RWPE1 (cell line): ENCODE measurements around the gene RNU7-1.

Experiments used
- CTCF ChIA-PET: fragments of 350-600 bp; sonication (Branson Sonifier 250); formaldehyde crosslinking; extraction: SDS; loops from one replicate; lab custom pipeline; 2021; lab: Yijun Ruan, JAX
- POLR2A ChIA-PET: fragments of 400-600 bp; formaldehyde crosslinking; extraction: SDS; loops from one replicate; lab custom pipeline; 2020; ENCODE audit warnings: antibody characterized with exemption; ENCODE audit not compliant: low non-redundant PET; lab: Yijun Ruan, JAX
- DNase-seq: peaks from one replicate; pipeline ENCODE4 v3.0.0; 2012; ENCODE audit warnings: low spot score
- H3K27ac ChIP-seq: fragments of 450-650 bp; 2 replicates; pipeline ENCODE4 v1.5.1; 2017
- TF ChIP-seq, protein P1 (sequence below): fragments of 450-650 bp; conservative IDR thresholded peaks from 2 replicates; pipeline ENCODE4 v1.5.1; 2017; ENCODE audit warnings: low read depth, mild to moderate bottlenecking

Gene RNU7-1

DNA sequence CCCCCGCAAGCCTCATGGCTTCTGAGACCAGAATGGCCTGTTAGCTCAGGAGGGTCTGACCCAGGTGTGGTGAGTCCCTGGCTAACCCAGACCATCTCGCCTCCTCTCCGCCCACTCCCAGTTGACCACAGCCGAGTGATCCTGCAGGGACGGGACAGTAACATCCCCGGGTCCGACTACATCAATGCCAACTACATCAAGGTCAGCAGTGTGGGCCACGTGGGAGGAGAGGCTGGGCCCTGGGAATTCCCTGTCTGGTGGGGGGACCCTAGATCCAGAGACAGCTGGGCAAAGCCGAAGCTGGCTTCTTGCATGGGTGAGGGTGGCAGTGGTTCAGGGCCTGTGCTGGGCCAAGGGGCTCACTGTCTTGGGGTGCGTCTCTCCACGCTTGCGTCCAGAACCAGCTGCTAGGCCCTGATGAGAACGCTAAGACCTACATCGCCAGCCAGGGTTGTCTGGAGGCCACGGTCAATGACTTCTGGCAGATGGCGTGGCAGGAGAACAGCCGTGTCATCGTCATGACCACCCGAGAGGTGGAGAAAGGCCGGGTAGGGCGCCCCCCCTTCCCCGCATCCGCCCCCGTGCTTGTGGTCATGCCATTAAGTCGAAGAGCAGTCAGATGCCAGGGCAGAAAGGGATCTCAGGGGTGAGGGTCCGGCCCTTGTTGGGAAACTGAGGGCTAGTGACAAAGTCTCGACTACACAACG is 12.6 kb downstream of the RNU7-1 start:
- ChIA-PET POLR2A (no interaction called here), CTCF (no interaction called here)
- DNase-seq = no peak
- no peak overlapping the region for H3K27ac ChIP-seq
- TF ChIP-seq, protein P1, sequence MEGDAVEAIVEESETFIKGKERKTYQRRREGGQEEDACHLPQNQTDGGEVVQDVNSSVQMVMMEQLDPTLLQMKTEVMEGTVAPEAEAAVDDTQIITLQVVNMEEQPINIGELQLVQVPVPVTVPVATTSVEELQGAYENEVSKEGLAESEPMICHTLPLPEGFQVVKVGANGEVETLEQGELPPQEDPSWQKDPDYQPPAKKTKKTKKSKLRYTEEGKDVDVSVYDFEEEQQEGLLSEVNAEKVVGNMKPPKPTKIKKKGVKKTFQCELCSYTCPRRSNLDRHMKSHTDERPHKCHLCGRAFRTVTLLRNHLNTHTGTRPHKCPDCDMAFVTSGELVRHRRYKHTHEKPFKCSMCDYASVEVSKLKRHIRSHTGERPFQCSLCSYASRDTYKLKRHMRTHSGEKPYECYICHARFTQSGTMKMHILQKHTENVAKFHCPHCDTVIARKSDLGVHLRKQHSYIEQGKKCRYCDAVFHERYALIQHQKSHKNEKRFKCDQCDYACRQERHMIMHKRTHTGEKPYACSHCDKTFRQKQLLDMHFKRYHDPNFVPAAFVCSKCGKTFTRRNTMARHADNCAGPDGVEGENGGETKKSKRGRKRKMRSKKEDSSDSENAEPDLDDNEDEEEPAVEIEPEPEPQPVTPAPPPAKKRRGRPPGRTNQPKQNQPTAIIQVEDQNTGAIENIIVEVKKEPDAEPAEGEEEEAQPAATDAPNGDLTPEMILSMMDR = no peak

GRCh38 chr12:6957151-6957701 is 13.6 kb downstream of the RNU7-1 start:
- POLR2A ChIA-PET = no interaction called here
- TF ChIP-seq, protein P1 = no peak
- DNase-seq = no peak
- CTCF ChIA-PET = no interaction called here
- H3K27ac ChIP-seq = peak overlapping the region; percentile 66

GRCh38 chr12:6957741-6958608 is 14.4 kb downstream of the RNU7-1 start:
- no peak for DNase-seq
- TF ChIP-seq, protein P1 = no peak
- peak overlapping the region; percentile 66 for H3K27ac ChIP-seq
- ChIA-PET POLR2A (interaction anchor here (1.3 kb wide), 1 partner anchor 11 kb away, joined by 5 read pairs; no protein-coding TSS in a partner anchor), CTCF (no interaction called here)

GRCh38 chr12:6958609-6959057 is 15.0 kb downstream of the RNU7-1 start:
- DNase-seq = no peak
- TF ChIP-seq, protein P1 = no peak
- ChIA-PET CTCF (interaction anchor here (0.5 to 1.3 kb wide), 2 partner anchors 14 to 60 kb away, joined by 4 to 5 read pairs; partner anchors contain the start of gene LPCAT3), POLR2A (interaction anchor here (1.3 kb wide), 1 partner anchor 12 kb away, joined by 5 read pairs; no protein-coding TSS in a partner anchor)
- peak overlapping the region; percentile 66 for H3K27ac ChIP-seq

DNA sequence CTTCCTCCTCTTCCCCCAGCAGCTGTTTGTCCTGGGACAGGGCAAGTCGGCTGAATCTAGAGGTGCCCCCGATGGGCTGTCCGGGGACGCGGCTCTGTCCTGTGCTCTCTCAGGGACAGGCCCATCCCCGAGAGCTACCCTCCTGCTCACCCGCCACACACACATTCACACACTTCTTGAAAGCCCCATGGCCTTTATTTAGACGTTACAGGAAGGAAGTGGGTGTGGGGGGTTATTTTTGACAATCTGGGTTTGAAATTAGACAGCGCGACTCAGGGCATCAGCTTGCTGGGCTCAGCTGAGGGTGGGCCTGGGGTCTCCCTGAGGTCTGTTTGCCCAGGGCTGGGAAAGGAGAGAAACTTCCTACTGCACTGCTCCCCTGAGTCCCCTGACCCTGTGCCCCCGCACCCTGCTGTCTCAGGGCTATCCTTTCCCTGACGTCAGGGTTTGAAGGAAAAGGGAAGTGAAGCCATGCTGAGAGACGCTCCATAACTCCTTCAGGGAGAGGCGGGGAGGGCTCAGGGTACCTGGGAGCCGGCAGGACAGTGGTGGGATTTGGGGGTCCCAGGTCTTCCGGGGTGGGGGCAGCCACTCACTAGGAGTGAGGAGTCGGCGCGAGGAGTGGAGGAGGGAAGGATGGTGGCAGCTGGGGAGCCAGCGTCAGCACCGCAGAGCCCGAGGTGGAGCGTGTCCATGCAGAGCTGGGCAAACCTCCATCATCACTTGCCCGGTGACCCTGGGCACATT is 15.6 kb downstream of the RNU7-1 start:
- ChIA-PET CTCF (interaction anchor here (0.5 to 1.3 kb wide), 3 partner anchors 12 to 59 kb away, joined by 3 to 5 read pairs (median 4); partner anchors contain the start of gene LPCAT3), POLR2A (interaction anchor here (1.3 kb wide), 1 partner anchor 13 kb away, joined by 5 read pairs; no protein-coding TSS in a partner anchor)
- TF ChIP-seq, protein P1 = no peak
- DNase-seq = no peak
- H3K27ac ChIP-seq = peak overlapping the region; percentile 66
